ENCODE measurements around the gene GUCY2D.
"Not testable (repeated sequence)": the region's sequence is repeated elsewhere in the genome, so short reads cannot be mapped to it uniquely, and the experiment has no call there.

GUCY2D gene

GRCh38 chr17:8019166-8019565 is 16.8 kb downstream of the GUCY2D start:
- no peak for DNase-seq

DNA sequence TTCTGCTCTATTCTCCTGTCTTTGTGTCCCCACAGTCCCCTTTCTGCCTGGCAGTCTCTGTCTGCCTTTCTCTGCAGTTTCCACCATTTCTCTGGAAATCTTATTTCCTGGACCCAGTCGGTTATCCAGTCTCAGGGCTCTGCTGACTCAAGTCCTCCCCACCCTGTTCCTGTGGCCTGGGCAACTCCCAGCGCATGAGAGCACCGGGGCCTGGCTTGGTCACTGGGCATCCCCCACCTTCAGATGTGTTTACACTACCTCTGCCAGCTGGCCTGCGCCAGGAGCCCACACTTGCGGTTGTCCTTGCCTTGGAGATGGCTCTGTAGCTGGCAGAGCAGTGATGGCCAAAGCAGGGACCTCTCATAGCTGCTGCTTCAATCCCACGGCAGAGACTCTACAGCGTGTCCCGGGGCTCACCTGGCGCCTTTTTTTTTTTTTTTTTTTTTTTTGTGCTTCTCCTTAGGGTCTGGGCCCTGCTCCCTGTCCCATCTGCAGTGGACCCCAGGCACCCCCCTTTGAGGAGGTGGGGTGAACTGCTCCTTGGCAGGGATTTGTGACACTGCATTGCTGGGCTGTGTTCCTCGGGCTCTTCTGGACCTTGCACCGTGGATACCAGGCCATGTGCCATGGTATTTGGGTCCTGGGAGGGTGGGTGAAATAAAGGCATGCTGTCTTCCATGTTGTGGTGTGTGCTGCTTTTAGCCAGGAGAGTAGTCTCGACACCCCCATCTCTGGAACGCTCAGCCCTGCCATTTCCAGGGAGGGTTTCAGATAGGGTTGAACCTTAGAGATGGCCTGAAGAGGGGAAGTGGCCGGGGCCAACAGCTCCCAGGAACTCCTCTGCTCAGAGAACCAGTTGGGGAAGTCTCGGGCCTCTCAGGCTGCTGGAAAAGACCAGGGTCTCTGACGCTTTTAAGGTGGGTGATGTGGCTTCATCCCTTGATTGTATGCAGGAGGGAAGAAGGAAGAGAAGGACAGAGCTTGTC is 17.5 kb downstream of the GUCY2D start:
- no peak for DNase-seq

GRCh38 chr17:8020776-8021564 is 18.6 kb downstream of the GUCY2D start:
- DNase-seq: no peak

- DNase-seq: no peak
Measured at GRCh38 chr17:8021565-8022359, 19.3 kb downstream of the GUCY2D start.

DNA sequence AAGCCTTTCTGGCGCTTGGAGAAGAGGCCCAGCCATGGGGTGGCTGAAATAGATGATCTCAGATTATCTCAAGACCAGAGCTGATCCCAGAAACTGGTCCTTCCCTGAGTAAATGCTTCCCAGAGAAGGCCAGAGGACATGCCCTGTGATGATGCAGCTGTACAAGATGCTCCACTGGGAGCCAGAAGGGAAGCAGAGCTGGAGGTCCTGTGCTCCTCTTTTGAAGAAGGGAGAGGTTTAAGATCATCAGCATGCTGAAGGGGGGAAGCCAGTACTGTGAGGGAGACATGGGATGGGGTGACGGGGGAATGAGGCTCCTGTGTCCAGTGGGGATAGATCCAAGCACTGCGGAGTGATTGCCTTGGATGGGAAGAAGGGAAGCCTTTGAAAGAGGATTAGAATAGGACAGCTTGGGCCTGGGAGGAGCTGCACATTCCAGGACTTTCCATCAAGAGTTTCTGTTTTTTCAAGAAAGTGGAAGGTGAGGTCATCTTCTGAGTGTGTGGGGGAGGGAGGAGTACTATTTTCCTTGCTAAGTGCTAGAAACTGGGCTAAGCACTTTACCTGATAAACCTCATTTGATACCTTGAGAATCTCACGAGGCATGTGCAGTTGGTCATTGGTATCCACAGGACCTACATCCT is 20.1 kb downstream of the GUCY2D start:
- DNase-seq: no peak

GRCh38 chr17:8024161-8024560 is 21.7 kb downstream of the GUCY2D start:
- not testable (repeated sequence) for DNase-seq

- DNase-seq: no peak
Measured at GRCh38 chr17:8025176-8025911, 22.9 kb downstream of the GUCY2D start.

GRCh38 chr17:8029121-8029520 is 26.7 kb downstream of the GUCY2D start:
- DNase-seq: no peak

GRCh38 chr17:8031261-8031661 is 28.8 kb downstream of the GUCY2D start:
- no peak for DNase-seq

GRCh38 chr17:8031950-8032349 is 29.5 kb downstream of the GUCY2D start:
- no peak for DNase-seq

GRCh38 chr17:8032442-8032841 is 30.0 kb downstream of the GUCY2D start:
- no peak for DNase-seq

DNA sequence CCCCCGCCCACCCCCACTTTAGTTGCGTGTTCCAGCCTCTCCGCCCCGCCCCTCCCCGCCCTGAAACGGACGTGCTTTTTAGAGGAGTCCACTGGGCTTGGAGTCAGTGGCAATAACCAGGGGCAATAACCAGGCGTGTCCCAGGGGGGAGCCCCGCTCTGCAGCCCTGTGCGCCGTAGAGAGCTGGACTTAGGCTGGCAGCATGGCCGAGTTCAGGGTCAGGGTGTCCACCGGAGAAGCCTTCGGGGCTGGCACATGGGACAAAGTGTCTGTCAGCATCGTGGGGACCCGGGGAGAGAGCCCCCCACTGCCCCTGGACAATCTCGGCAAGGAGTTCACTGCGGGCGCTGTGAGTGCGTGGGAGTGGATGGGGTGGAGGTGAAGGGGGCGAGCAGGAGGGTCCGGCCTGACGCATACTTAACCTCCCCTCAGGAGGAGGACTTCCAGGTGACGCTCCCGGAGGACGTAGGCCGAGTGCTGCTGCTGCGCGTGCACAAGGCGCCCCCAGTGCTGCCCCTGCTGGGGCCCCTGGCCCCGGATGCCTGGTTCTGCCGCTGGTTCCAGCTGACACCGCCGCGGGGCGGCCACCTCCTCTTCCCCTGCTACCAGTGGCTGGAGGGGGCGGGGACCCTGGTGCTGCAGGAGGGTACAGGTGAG is 36.7 kb downstream of the GUCY2D start, which contains the start of gene ALOX15B:
TSS of gene ALOX15B (plus strand) at position 106 of the 657 bp plus-strand sequence. CDS start at position 203, 97 bp downstream.
- DNase-seq: no peak

GRCh38 chr17:8039611-8040168 is 37.3 kb downstream of the GUCY2D start:
- no peak for DNase-seq

DNA sequence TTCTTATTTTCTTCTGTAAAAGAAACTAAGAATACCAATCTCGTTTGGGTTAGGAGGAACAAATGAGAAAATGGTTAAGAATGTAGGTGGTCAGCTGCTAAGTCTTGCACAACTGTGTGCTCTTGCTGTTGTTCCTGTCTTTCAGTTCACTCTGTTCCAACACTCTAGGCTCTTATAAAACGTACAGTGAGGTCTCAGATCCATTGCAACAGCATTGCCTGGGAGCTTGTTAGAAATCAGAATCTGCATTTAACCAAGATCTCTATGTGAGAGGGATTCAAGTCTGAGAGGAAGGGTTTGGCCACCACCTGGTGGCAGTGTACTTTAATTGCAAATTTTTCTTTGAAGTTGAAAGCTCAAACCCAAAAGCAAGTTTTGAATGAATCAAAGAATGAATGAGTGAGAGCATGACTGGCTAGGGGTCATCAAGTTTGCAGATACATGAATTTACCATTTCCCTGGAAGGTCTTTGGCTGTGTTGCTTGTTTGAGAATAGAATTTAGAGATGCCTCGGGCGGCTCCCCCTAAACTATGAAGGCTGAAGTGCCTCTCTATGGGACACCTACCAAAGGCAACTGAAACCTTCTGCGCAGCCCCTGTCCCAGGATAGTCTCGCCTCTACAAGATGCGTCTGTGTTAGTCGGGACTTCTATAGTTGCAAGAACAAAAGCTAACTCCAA is 39.0 kb downstream of the GUCY2D start:
- DNase-seq: peak; percentile 36

DNA sequence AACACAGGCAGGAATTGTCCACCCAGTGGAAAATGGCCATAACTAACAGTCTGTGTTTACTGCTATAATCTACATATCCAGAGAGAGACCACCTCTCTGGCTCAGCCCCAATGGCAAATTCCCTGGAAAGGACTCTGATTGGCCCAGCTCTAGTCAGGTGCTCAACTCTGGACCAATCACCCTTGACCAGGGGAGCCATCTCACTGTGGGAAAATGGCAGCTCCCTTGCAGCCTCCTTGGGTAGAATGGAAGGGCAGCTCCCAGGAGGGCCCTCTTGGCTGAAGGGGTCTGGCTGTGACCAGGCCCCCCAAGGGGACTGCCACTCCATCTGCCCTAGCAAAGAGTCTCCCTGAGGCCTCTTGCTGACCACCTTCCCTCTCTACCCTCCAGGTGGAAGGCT is 39.6 kb downstream of the GUCY2D start:
- no peak for DNase-seq

DNA sequence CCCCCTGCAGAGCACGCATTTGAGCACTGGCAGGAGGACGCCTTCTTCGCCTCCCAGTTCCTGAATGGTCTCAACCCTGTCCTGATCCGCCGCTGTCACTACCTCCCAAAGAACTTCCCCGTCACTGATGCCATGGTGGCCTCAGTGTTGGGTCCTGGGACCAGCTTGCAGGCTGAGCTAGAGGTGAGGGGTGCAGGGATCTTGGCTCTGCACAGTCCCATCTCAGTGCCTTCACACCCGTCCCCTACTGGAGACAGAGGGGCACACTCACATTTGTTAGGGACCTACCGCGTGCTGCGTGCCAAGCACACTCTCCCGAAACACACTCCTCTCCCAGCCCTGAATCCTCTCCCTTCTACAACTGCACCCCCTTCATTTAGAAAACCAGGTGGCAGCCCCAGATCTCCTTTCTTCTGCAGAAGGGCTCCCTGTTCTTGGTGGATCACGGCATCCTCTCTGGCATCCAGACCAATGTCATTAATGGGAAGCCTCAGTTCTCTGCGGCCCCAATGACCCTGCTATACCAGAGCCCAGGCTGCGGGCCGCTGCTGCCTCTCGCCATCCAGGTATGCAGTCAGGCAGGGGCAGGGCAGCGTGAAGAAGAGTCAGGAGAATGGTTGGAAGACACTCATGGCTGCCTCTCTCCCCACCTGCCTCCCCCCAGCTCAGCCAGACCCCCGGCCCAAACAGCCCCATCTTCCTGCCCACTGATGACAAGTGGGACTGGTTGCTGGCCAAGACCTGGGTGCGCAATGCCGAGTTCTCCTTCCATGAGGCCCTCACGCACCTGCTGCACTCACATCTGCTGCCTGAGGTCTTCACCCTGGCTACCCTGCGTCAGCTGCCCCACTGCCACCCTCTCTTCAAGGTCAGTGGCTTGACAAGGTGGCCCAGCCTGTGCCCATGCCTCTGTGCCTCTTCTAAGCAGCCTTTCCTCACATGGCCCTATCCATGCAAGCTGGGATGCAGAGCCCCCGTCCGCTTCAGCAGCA is 42.7 kb downstream of the GUCY2D start:
- no peak for DNase-seq

- DNase-seq: no peak
Measured at GRCh38 chr17:8046306-8046928, 44.0 kb downstream of the GUCY2D start.

All from activated CD8-positive, alpha-beta memory T cell treated with anti-CD3 and anti-CD28 coated beads, Interleukin-2, amount 50 U/mL, for 4 hours (primary cell).